Measurements from ENCODE around the gene LRRC56. TPM values are rescaled to one million over a fixed set of nuclear protein-coding genes. Genes with fewer than 3 reads are reported as not detected.
A peak's percentile ranks its signal among the peaks of the same experiment; 100 is the strongest.

LRRC56 gene
- polyA plus RNA-seq, 1 experiment, result 1.5 TPM

GRCh38 chr11:554428-555226 is 17.3 kb downstream of the LRRC56 start:
- TF ChIP-seq CTCF (IDR thresholded peaks at IDR 0.05; ENCODE audit: insufficient read depth, low read depth, low read length), result peak; percentile 57
- H3K27me3 ChIP-seq (ENCODE audit: control insufficient read depth, insufficient read depth, low read length), result peaks cover 15% of the 10 kb centered on the region
- H3K36me3 ChIP-seq (ENCODE audit: control insufficient read depth, insufficient read depth, low read length), result 0 out of 2 replicates have a peak, but pooled peaks cover 1% of the 10 kb centered on the region
- H3K4me3 ChIP-seq (ENCODE audit: low read depth, low read length), result peak overlapping the region; percentile 3; the same call in 1 of the 2 replicates
- no peak for DNase-seq (ENCODE audit: low read depth)
- ChIA-PET POLR2A (no interaction called here), CTCF (interaction anchor here (0.6 to 2.5 kb wide), 17 partner anchors 9 to 255 kb away, joined by 3 to 21 read pairs (median 4); partner anchors contain the start of genes LRRC56 and TALDO1)

GRCh38 chr11:555227-555779 is 18.0 kb downstream of the LRRC56 start:
- 0 out of 2 replicates have a peak, but pooled peaks have one; percentile 10 for TF ChIP-seq CTCF (IDR thresholded peaks at IDR 0.05; ENCODE audit: insufficient read depth, low read depth, low read length)
- DNase-seq (ENCODE audit: low read depth), result no peak
- ChIA-PET CTCF (interaction anchor here (0.6 to 2.5 kb wide), 13 partner anchors 9 to 255 kb away, joined by 3 to 21 read pairs (median 4); partner anchors contain the start of genes LRRC56 and TALDO1), POLR2A (no interaction called here)
- Histone ChIP-seq H3K4me3 (ENCODE audit: low read depth, low read length) (no peak overlapping the region), H3K27me3 (ENCODE audit: control insufficient read depth, insufficient read depth, low read length) (peaks cover 15% of the 10 kb centered on the region), H3K36me3 (ENCODE audit: control insufficient read depth, insufficient read depth, low read length) (0 out of 2 replicates have a peak, but pooled peaks cover 1% of the 10 kb centered on the region)

GRCh38 chr11:555780-556661 is 18.7 kb downstream of the LRRC56 start:
- H3K27me3 ChIP-seq (ENCODE audit: control insufficient read depth, insufficient read depth, low read length), result peaks cover 15% of the 10 kb centered on the region
- DNase-seq (ENCODE audit: low read depth), result no peak

GRCh38 chr11:556662-557256 is 19.4 kb downstream of the LRRC56 start:
- no peak for DNase-seq (ENCODE audit: low read depth)
- peaks cover 15% of the 10 kb centered on the region for H3K27me3 ChIP-seq (ENCODE audit: control insufficient read depth, insufficient read depth, low read length)
- ChIA-PET POLR2A (no interaction called here), CTCF (interaction anchor here (0.8 to 1.6 kb wide), 5 partner anchors 9 to 133 kb away, joined by 3 to 4 read pairs (median 4); no protein-coding TSS in a partner anchor)
- no peaks in the 10 kb centered on the region for H3K36me3 ChIP-seq (ENCODE audit: control insufficient read depth, insufficient read depth, low read length)
- TF ChIP-seq CTCF (IDR thresholded peaks at IDR 0.05; ENCODE audit: insufficient read depth, low read depth, low read length), result no peak
- H3K4me3 ChIP-seq (ENCODE audit: low read depth, low read length), result no peak overlapping the region

More at GRCh38 chr11:555780-556661, 18.7 kb downstream of the LRRC56 start:
- no peaks in the 10 kb centered on the region for H3K36me3 ChIP-seq (ENCODE audit: control insufficient read depth, insufficient read depth, low read length)
- ChIA-PET CTCF (interaction anchor here (0.8 to 2.4 kb wide), 12 partner anchors 9 to 241 kb away, joined by 3 to 21 read pairs (median 4); partner anchors contain the start of gene LRRC56), POLR2A (no interaction called here)
- no peak for TF ChIP-seq CTCF (IDR thresholded peaks at IDR 0.05; ENCODE audit: insufficient read depth, low read depth, low read length)
- no peak overlapping the region for H3K4me3 ChIP-seq (ENCODE audit: low read depth, low read length)

All from BJ (cell line).